Endodermal cell (in vitro differentiated cells): ENCODE measurements around the gene NIPBL. TPM values are rescaled to one million over a fixed set of nuclear protein-coding genes. Genes with fewer than 3 reads are reported as not detected.

Experiments used
- DNase-seq: peaks from one replicate; pipeline ENCODE4 v3.0.0-alpha.2; 2017
- H3K27ac ChIP-seq: 2 replicates; pipeline ENCODE4 v1.5.1; 2013; ENCODE audit warnings: mild to moderate bottlenecking, low read depth, low read length, moderate library complexity
- H3K27me3 ChIP-seq: 2 replicates; pipeline ENCODE4 v1.6.1; 2013; ENCODE audit warnings: mild to moderate bottlenecking, low read length, moderate library complexity; ENCODE audit not compliant: insufficient read depth, control insufficient read depth, poor library complexity, severe bottlenecking
- H3K36me3 ChIP-seq: 2 replicates; pipeline ENCODE4 v1.7.0; 2013; ENCODE audit warnings: mild to moderate bottlenecking, low read length, moderate library complexity; ENCODE audit not compliant: control insufficient read depth, insufficient read depth
- H3K4me1 ChIP-seq: one replicate; pipeline ENCODE4 v1.7.0; 2013; ENCODE audit warnings: low read length; ENCODE audit not compliant: control insufficient read depth, insufficient read depth
- H3K4me3 ChIP-seq: 2 replicates; pipeline ENCODE4 v1.5.1; 2013; ENCODE audit warnings: mild to moderate bottlenecking, low read length, moderate library complexity
- H3K9ac ChIP-seq: 2 replicates; pipeline ENCODE4 v1.6.1; 2013; ENCODE audit warnings: mild to moderate bottlenecking, low read length, moderate library complexity; ENCODE audit not compliant: poor library complexity, severe bottlenecking; ENCODE audit errors: extremely low read depth
- H3K9me3 ChIP-seq: 2 replicates; pipeline ENCODE4 v1.6.1; 2013; ENCODE audit warnings: mild to moderate bottlenecking, low read length, moderate library complexity; ENCODE audit not compliant: control insufficient read depth
- H3K27ac Mint-ChIP-seq: 2 replicates; pipeline ENCODE4 v1.8.0; 2020; ENCODE audit warnings: mixed read lengths
- H3K27me3 Mint-ChIP-seq: 2 replicates; pipeline ENCODE4 v1.8.0; 2021; ENCODE audit warnings: mild to moderate bottlenecking, mixed read lengths; ENCODE audit not compliant: insufficient read depth
- H3K36me3 Mint-ChIP-seq: 2 replicates; pipeline ENCODE4 v1.8.0; 2020; ENCODE audit warnings: low read depth, mixed read lengths
- H3K4me1 Mint-ChIP-seq: 2 replicates; pipeline ENCODE4 v1.8.0; 2020; ENCODE audit warnings: mixed read lengths
- H3K4me3 Mint-ChIP-seq: 2 replicates; pipeline ENCODE4 v1.8.0; 2020; ENCODE audit warnings: mild to moderate bottlenecking, moderate library complexity, mixed read lengths
- H3K9me3 Mint-ChIP-seq: 2 replicates; pipeline ENCODE4 v1.8.0; 2020; ENCODE audit warnings: mild to moderate bottlenecking, mixed read lengths
- CTCF ChIP-seq: fragments of 200-600 bp; sonication (generic); conservative IDR thresholded peaks from 2 replicates; pipeline ENCODE4 v1.5.0; 2021; ENCODE audit warnings: antibody characterized with exemption, mild to moderate bottlenecking
- whole genome bisulfite sequencing, 2 experiments: methylation state at CpG; one replicate each; pipeline versions ENCODE4 v1.1.5 to v1.1.7; 2013; ENCODE audit warnings: missing lambda C conversion rate in 2 of 2, mixed read lengths in 1 of 2; ENCODE audit not compliant: insufficient coverage in 1 of 2, insufficient read length in 1 of 2; 5-methylcytosine and 5-hydroxymethylcytosine counted together
- total RNA-seq, 2 donors: library from RNA; stranded (reverse); fragmentation: NEBNext Ultra II Directional in 1 of 2; extraction: Animal tissue kit (Norgen Biotek cat#: 25700) in 1 of 2; gene quantifications; 2 replicates in 1 of 2; 3 replicates in 1 of 2; pipeline ENCODE4 v1.2.1, GENCODE V29; 2021

NIPBL gene
- total RNA-seq, 2 donors from 2014 or later = 63.3 to 65.8 TPM

- DNase-seq = no peak
- Histone ChIP-seq H3K27me3 (no peaks in the 10 kb centered on the region), H3K4me1 (no peaks in the 10 kb centered on the region), H3K27ac (no peak overlapping the region), H3K4me3 (no peak overlapping the region), H3K9me3 (peaks cover 12% of the 10 kb centered on the region), H3K9ac (no peak overlapping the region), H3K36me3 (peaks cover 77% of the 10 kb centered on the region)
- Mint-ChIP-seq H3K27ac (no peak overlapping the region), H3K9me3 (peaks cover 2% of the 10 kb centered on the region), H3K36me3 (peaks cover 63% of the 10 kb centered on the region), H3K27me3 (peaks cover 2% of the 10 kb centered on the region), H3K4me1 (no peaks in the 10 kb centered on the region), H3K4me3 (no peak overlapping the region)
- TF ChIP-seq CTCF = no peak
- WGBS, 2 experiments = 79 to 82% methylated on average over 4 of the region's 4 CpGs
Observed at GRCh38 chr5:37111426-37112382, 235.1 kb downstream of the NIPBL start.

- Mint-ChIP-seq H3K36me3 (peaks cover 60% of the 10 kb centered on the region), H3K4me1 (no peaks in the 10 kb centered on the region), H3K27me3 (peaks cover 2% of the 10 kb centered on the region), H3K27ac (no peak overlapping the region), H3K9me3 (peaks cover 2% of the 10 kb centered on the region), H3K4me3 (no peak overlapping the region)
- peaks cover 12% of the 10 kb centered on the region for H3K9me3 ChIP-seq
- no peak overlapping the region for H3K4me3 ChIP-seq
- TF ChIP-seq CTCF = no peak
- H3K9ac ChIP-seq = no peak overlapping the region
- 98 to 100% methylated on average over 1 to 3 of the region's 3 CpGs for WGBS, 2 experiments
- no peak for DNase-seq
- no peaks in the 10 kb centered on the region for H3K27me3 ChIP-seq
- H3K36me3 ChIP-seq = peaks cover 76% of the 10 kb centered on the region
- no peak overlapping the region for H3K27ac ChIP-seq
- H3K4me1 ChIP-seq = no peaks in the 10 kb centered on the region
Observed at GRCh38 chr5:37112383-37112991, 235.9 kb downstream of the NIPBL start.
